CD14-positive monocyte (primary cell): ENCODE results near the gene URAD. TPM values are rescaled to one million over a fixed set of nuclear protein-coding genes. Genes with fewer than 3 reads are reported as not detected.
"Not testable (repeated sequence)": the region's sequence is repeated elsewhere in the genome, so short reads cannot be mapped to it uniquely, and the experiment has no call there.

ENCODE experiments used
- DNase-seq, 3 donors: peaks; one replicate each; pipeline ENCODE4 v3.0.0-alpha.2; 2011 to 2022
- H2AFZ ChIP-seq: 2 replicates; pipeline ENCODE4 v1.6.0; 2012; ENCODE audit warnings: mild to moderate bottlenecking, low read depth, low read length, inconsistent platforms; ENCODE audit not compliant: insufficient read depth, poor library complexity, severe bottlenecking
- H3K27ac ChIP-seq, 2 donors: 1 replicate in 1 of 2; 2 replicates in 1 of 2; pipeline ENCODE4 v1.5.1; 2012 to 2013; ENCODE audit warnings: low read length in 2 of 2, control low read depth in 1 of 2, inconsistent platforms in 1 of 2, low read depth in 1 of 2, mild to moderate bottlenecking in 1 of 2
- H3K27me3 ChIP-seq, 2 donors: one replicate each; pipeline versions ENCODE4 v1.6.0 to v1.6.1; 2011 to 2013; ENCODE audit warnings: low read length in 2 of 2; ENCODE audit not compliant: control insufficient read depth in 2 of 2, insufficient read depth in 2 of 2
- H3K36me3 ChIP-seq, 2 donors: replicated peaks in 1 of 2; 1 replicate in 1 of 2; 2 replicates in 1 of 2; pipeline versions ENCODE4 v1.5.1 to v1.6.1; 2012 to 2013; ENCODE audit warnings: low read length in 2 of 2, control low read depth in 1 of 2, inconsistent platforms in 1 of 2, mild to moderate bottlenecking in 1 of 2; ENCODE audit not compliant: insufficient read depth in 2 of 2, control insufficient read depth in 1 of 2
- H3K4me1 ChIP-seq, 2 donors: 1 replicate in 1 of 2; 2 replicates in 1 of 2; pipeline versions ENCODE4 v1.5.1 to v1.6.1; 2012 to 2013; ENCODE audit warnings: low read length in 2 of 2, control low read depth in 1 of 2, inconsistent platforms in 1 of 2, mild to moderate bottlenecking in 1 of 2, moderate library complexity in 1 of 2; ENCODE audit not compliant: insufficient read depth in 2 of 2, control insufficient read depth in 1 of 2
- H3K4me2 ChIP-seq: replicated peaks from 2 replicates; pipeline ENCODE3; 2012; ENCODE audit warnings: low read length, moderate library complexity, mild to moderate bottlenecking; ENCODE audit not compliant: poor library complexity, severe bottlenecking; ENCODE audit errors: extremely low read depth
- H3K4me3 ChIP-seq, 3 experiments: fragments of 200-600 bp in 1 of 3; sonication (generic) in 1 of 3; replicated peaks in 1 of 3; 1 replicate in 2 of 3; 2 replicates in 1 of 3; pipeline ENCODE4 v1.5.1; 2011 to 2013; ENCODE audit warnings: low read length in 3 of 3, mild to moderate bottlenecking in 3 of 3, control low read depth in 2 of 3, low read depth in 2 of 3, inconsistent platforms in 1 of 3, moderate library complexity in 1 of 3
- H3K79me2 ChIP-seq: 2 replicates; pipeline ENCODE4 v1.6.0; 2012; ENCODE audit warnings: mild to moderate bottlenecking, control low read depth, inconsistent platforms, low read length, moderate library complexity; ENCODE audit not compliant: insufficient read depth
- H3K9ac ChIP-seq: 2 replicates; pipeline ENCODE4 v1.6.0; 2017; ENCODE audit warnings: low read length, mild to moderate bottlenecking; ENCODE audit not compliant: insufficient read depth, poor library complexity, severe bottlenecking
- H3K9me3 ChIP-seq, 2 donors: replicated peaks in 1 of 2; 1 replicate in 1 of 2; 2 replicates in 1 of 2; pipeline versions ENCODE4 v1.5.1 to v1.6.1; 2012 to 2013; ENCODE audit warnings: low read length in 2 of 2, control low read depth in 1 of 2; ENCODE audit not compliant: control insufficient read depth in 1 of 2, insufficient read depth in 1 of 2
- H4K20me1 ChIP-seq: 2 replicates; pipeline ENCODE4 v1.6.0; 2012; ENCODE audit warnings: mild to moderate bottlenecking, low read length, control low read depth, moderate library complexity; ENCODE audit not compliant: insufficient read depth
- H3K27ac Mint-ChIP-seq, 7 donors: one replicate each; pipeline ENCODE4 v1.8.0; 2020; ENCODE audit warnings: mild to moderate bottlenecking in 7 of 7, mixed read lengths in 7 of 7, moderate library complexity in 6 of 7, inconsistent platforms in 2 of 7
- H3K27me3 Mint-ChIP-seq, 3 donors: one replicate each; pipeline ENCODE4 v1.8.0; 2021 to 2022; ENCODE audit warnings: low read depth in 3 of 3, mild to moderate bottlenecking in 3 of 3, mixed read lengths in 3 of 3, moderate library complexity in 3 of 3, inconsistent platforms in 1 of 3
- H3K36me3 Mint-ChIP-seq, 2 donors: one replicate each; pipeline ENCODE4 v1.8.0; 2020; ENCODE audit warnings: mixed read lengths in 2 of 2, inconsistent platforms in 1 of 2, mild to moderate bottlenecking in 1 of 2
- H3K4me1 Mint-ChIP-seq: one replicate; pipeline ENCODE4 v1.8.0; 2020; ENCODE audit warnings: mild to moderate bottlenecking, mixed read lengths
- H3K4me3 Mint-ChIP-seq, 2 donors: one replicate each; pipeline ENCODE4 v1.8.0; 2020; ENCODE audit warnings: mild to moderate bottlenecking in 2 of 2, mixed read lengths in 2 of 2, moderate library complexity in 1 of 2
- H3K9me3 Mint-ChIP-seq, 7 donors: one replicate each; pipeline ENCODE4 v1.8.0; 2020 to 2022; ENCODE audit warnings: mixed read lengths in 7 of 7, mild to moderate bottlenecking in 6 of 7, moderate library complexity in 6 of 7, inconsistent platforms in 2 of 7
- WGBS: methylation state at CpG from one replicate; pipeline ENCODE4 v1.1.5; 2013; ENCODE audit warnings: missing lambda C conversion rate; ENCODE audit not compliant: insufficient coverage; 5-methylcytosine and 5-hydroxymethylcytosine counted together
- intact Hi-C, 2 donors: fragments of 100-400 bp; cut with micrococcal nuclease; formaldehyde crosslinking; loops; one replicate each; pipeline versions ENCODE4 v1.15.0 to v1.15.1; 2023
- polyA plus RNA-seq, 3 donors: library from polyadenylated mRNA; depleted of rRNA in 1 of 3; unstranded in 2 of 3; stranded (reverse) in 1 of 3; fragments of 300-500 nt in 2 of 3; fragments of >200 nt in 1 of 3; fragmentation: Illumina TruSeq in 2 of 3; gene quantifications; 1 replicate in 2 of 3; 2 replicates in 1 of 3; pipeline ENCODE4 v1.2.3, GENCODE V29; 2012 to 2021
- TF ChIP-seq, protein P1 (sequence below): fragments of 200-600 bp; IDR thresholded peaks from one replicate; pipeline ENCODE4 v1.8.0; 2022; ENCODE audit warnings: antibody characterized with exemption, mild to moderate bottlenecking

Gene URAD
- polyA plus RNA-seq, 3 donors, result 0.12 TPM; not detected in 2

DNA sequence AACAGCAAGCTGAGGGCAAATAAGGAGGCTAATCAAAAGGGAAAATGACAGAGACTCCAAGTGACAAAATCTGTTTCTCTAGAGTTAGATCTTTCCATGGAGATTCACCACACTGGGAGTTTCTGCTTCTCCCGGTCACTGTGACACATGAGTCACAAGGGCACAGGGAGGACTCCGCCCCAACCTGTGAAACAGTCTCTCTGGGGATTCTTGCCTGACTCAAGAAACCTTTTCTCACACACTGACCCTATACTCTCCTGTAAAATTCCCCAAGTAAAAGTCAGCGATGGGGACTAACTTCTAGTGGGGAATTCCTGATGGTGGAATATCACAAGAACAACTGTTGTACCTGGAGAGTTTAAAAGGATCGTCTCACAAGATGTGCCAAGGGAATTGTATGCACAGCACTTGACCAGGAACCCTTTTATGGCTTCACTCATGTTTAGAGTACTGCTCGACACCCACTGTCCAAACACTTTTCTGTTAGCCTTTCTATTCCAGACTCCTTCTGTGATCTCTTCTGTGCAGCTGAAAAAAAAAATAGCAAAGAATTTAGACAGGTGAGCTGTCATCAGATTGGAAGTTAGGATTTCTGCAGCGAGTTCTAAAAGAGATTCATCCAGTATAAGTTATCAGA lies 46.8 kb upstream of the URAD start:
- intact Hi-C loops, result loop anchor here in 1 of 2 donors (10.0 kb wide), 1 partner anchor 100 kb away; the partner anchor contains the start of gene PAN3
- Mint-ChIP-seq H3K9me3 (no peaks in the 10 kb centered on the region), H3K4me1 (peaks cover 53% of the 10 kb centered on the region), H3K27ac (peak overlapping the region in 4 of 7 donors; percentile 12 to 66 (median 56)), H3K36me3 (peaks cover 6 to 29% of the 10 kb centered on the region in 2 donors), H3K27me3 (peaks cover 0 to 2% (median 0%) of the 10 kb centered on the region in 3 donors), H3K4me3 (peak overlapping the region in 1 of 2 donors; percentile 30)
- Histone ChIP-seq H3K4me2 (no peak overlapping the region), H3K9me3 (no peaks in the 10 kb centered on the region), H3K79me2 (no peaks in the 10 kb centered on the region), H3K36me3 (peaks cover 0 to 6% of the 10 kb centered on the region in 2 donors), H3K9ac (no peak overlapping the region), H3K4me3 (no peak overlapping the region), H2AFZ (no peak overlapping the region), H3K4me1 (peaks cover 47 to 59% of the 10 kb centered on the region in 2 donors), H3K27me3 (no peaks in the 10 kb centered on the region), H3K27ac (no peak overlapping the region), H4K20me1 (no peaks in the 10 kb centered on the region)
- DNase-seq, result peak in 2 of 3 donors; percentile 5 to 77
- TF ChIP-seq, protein P1, sequence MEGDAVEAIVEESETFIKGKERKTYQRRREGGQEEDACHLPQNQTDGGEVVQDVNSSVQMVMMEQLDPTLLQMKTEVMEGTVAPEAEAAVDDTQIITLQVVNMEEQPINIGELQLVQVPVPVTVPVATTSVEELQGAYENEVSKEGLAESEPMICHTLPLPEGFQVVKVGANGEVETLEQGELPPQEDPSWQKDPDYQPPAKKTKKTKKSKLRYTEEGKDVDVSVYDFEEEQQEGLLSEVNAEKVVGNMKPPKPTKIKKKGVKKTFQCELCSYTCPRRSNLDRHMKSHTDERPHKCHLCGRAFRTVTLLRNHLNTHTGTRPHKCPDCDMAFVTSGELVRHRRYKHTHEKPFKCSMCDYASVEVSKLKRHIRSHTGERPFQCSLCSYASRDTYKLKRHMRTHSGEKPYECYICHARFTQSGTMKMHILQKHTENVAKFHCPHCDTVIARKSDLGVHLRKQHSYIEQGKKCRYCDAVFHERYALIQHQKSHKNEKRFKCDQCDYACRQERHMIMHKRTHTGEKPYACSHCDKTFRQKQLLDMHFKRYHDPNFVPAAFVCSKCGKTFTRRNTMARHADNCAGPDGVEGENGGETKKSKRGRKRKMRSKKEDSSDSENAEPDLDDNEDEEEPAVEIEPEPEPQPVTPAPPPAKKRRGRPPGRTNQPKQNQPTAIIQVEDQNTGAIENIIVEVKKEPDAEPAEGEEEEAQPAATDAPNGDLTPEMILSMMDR, result no peak
- WGBS, result 73% methylated on average over 3 of the region's 6 CpGs

DNA sequence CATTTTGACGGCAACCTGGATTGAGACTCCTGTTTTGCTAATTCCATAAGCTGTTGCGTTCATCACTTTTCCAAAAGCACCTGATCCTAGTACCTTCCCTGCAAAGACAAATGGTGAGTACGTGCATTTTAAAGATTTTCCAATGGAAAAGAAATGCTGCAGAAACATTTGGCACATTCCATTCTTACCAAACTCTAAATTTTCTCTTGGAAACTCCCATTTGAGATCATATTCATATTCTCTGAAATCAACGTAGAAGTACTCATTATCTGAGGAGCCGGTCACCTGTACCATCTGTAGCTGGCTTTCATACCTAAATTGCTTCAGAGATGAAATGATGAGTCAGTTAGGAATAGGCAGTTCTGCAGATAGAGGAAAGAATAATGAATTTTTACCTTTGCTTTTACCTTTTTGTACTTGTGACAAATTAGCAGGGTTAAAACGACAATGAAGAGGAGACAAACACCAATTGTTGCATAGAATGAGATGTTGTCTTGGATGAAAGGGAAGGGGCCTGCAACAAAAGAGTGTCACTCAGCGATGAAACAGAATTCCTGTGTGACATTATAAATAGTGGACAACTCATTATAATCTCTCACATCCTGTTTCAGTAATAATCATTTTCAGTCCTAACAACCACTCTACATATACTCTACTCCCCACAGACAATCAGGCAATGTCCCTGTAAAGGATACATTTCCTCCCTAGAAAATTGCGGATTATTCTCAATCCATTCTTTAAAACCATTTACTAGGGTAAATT lies 45.6 kb upstream of the URAD start:
- Mint-ChIP-seq H3K36me3 (peaks cover 6 to 23% of the 10 kb centered on the region in 2 donors), H3K4me1 (peaks cover 50% of the 10 kb centered on the region), H3K9me3 (no peaks in the 10 kb centered on the region), H3K27ac (no peak overlapping the region), H3K27me3 (peaks cover 0 to 2% (median 0%) of the 10 kb centered on the region in 3 donors), H3K4me3 (no peak overlapping the region)
- no peaks in the 10 kb centered on the region for H3K27me3 ChIP-seq
- H3K36me3 ChIP-seq, result peaks cover 0 to 6% of the 10 kb centered on the region in 2 donors
- no peak overlapping the region for H3K4me3 ChIP-seq
- no peak for DNase-seq
- H3K9ac ChIP-seq, result no peak overlapping the region
- 98% methylated on average over 6 of the region's 8 CpGs for WGBS
- H2AFZ ChIP-seq, result no peak overlapping the region
- TF ChIP-seq, protein P1, result no peak
- H3K79me2 ChIP-seq, result no peaks in the 10 kb centered on the region
- no peaks in the 10 kb centered on the region for H3K9me3 ChIP-seq
- H3K4me1 ChIP-seq, result peaks cover 47 to 59% of the 10 kb centered on the region in 2 donors
- no peak overlapping the region for H3K27ac ChIP-seq
- H4K20me1 ChIP-seq, result no peaks in the 10 kb centered on the region
- intact Hi-C loops, result loop anchor here in 1 of 2 donors (10.0 kb wide), 1 partner anchor 101 kb away; the partner anchor contains the start of gene PAN3
- no peak overlapping the region for H3K4me2 ChIP-seq

DNA sequence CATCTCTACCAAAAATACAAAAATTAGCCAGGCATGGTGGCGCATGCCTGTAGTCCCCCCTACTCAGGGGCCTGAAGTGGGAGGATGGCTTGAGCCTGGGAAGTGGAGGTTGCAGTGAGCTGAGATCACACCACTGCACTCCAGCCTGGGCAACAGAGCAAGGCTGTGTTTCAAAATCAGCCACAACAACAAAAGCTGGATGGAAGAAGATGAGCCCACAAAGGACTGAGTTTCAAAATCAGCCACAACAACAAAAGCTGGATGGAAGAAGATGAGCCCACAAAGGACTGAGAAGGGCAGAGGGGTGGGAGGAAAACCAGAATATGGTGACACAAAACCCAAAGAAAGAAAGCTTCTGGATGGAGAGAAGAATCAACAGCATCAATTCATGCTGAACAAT lies 43.9 kb upstream of the URAD start:
- H3K4me1 ChIP-seq, result peaks cover 41 to 52% of the 10 kb centered on the region in 2 donors
- H3K36me3 ChIP-seq, result peaks cover 5 to 12% of the 10 kb centered on the region in 2 donors
- peak overlapping the region in 1 of 3 experiments; percentile 57 for H3K4me3 ChIP-seq
- H2AFZ ChIP-seq, result peak overlapping the region; percentile 75
- peaks cover 10 to 29% of the 10 kb centered on the region in 2 donors for H3K36me3 Mint-ChIP-seq
- not testable (repeated sequence) for H4K20me1 ChIP-seq, H3K27me3 ChIP-seq, H3K9me3 ChIP-seq, H3K79me2 ChIP-seq, DNase-seq, H3K9me3 Mint-ChIP-seq, H3K9ac ChIP-seq, H3K27me3 Mint-ChIP-seq
- peak overlapping the region in 1 of 2 donors; percentile 75 for H3K4me3 Mint-ChIP-seq
- WGBS, result no CpG with 5 or more reads among the region's 1 CpG
- peak overlapping the region; percentile 61 for H3K4me2 ChIP-seq
- H3K4me1 Mint-ChIP-seq, result peaks cover 43% of the 10 kb centered on the region
- peak overlapping the region; percentile 76 to 95 (median 91) for H3K27ac Mint-ChIP-seq
- intact Hi-C loops, result loop anchor here in 1 of 2 donors (10.0 kb wide), 1 partner anchor 102 kb away; the partner anchor contains the start of gene PAN3
- H3K27ac ChIP-seq, result peak overlapping the region; percentile 50 to 83
